ENCODE data around the gene TRIML1.

- TF ChIP-seq POLR2A (IDR thresholded peaks at IDR 0.05; ENCODE audit: low read depth, low read length) = no peak
- no peak for TF ChIP-seq POLR2AphosphoS5 (IDR thresholded peaks at IDR 0.05; ENCODE audit: low read depth, low read length)
Measured at GRCh38 chr4:188145601-188146000, 6.4 kb downstream of the TRIML1 start.

Data from GM12892 (cell line).